Posterior cingulate gyrus (tissue), 11 donors: ENCODE measurements around the gene RNF145.

Source experiments
- DNase-seq, 10 donors: peaks; one replicate each; pipeline versions ENCODE4 v3.0.0 to v3.0.0-alpha.2; 2020 to 2021; ENCODE audit warnings: mixed read lengths in 3 of 10
- intact Hi-C: fragments of 100-400 bp; cut with DNase I; formaldehyde crosslinking; loops from one replicate; pipeline ENCODE4 v1.15.1; 2023

RNF145 gene

GRCh38 chr5:159220206-159220605 lies 10.9 kb upstream of the RNF145 start:
- intact Hi-C loops: no loop called here

GRCh38 chr5:159218595-159219023 lies 9.3 kb upstream of the RNF145 start:
- DNase-seq: no peak
- intact Hi-C loops: no loop called here

More at GRCh38 chr5:159220206-159220605, 10.9 kb upstream of the RNF145 start:
- DNase-seq: no peak

- no peak for DNase-seq
- intact Hi-C loops: no loop called here
Observed at GRCh38 chr5:159217236-159217635, 7.9 kb upstream of the RNF145 start.

GRCh38 chr5:159216454-159216853 lies 7.1 kb upstream of the RNF145 start:
- DNase-seq: no peak
- intact Hi-C loops: no loop called here

- no peak for DNase-seq
- intact Hi-C loops: no loop called here
Observed at GRCh38 chr5:159215886-159216285, 6.5 kb upstream of the RNF145 start.

- intact Hi-C loops: no loop called here
- DNase-seq: no peak
Observed at GRCh38 chr5:159214486-159215271, 5.3 kb upstream of the RNF145 start.

GRCh38 chr5:159212657-159213462 lies 3.5 kb upstream of the RNF145 start:
- intact Hi-C loops: no loop called here
- no peak for DNase-seq

GRCh38 chr5:159211729-159212174 lies 2.4 kb upstream of the RNF145 start:
- no peak for DNase-seq
- intact Hi-C loops: no loop called here

GRCh38 chr5:159210846-159211245 lies 1.5 kb upstream of the RNF145 start:
- no peak for DNase-seq
- intact Hi-C loops: no loop called here

GRCh38 chr5:159210210-159210661 lies 883 bp upstream of the RNF145 start:
- intact Hi-C loops: no loop called here
- DNase-seq: no peak

GRCh38 chr5:159208514-159209437 lies 577 bp downstream of the RNF145 start:
- intact Hi-C loops: loop anchor here (1.0 to 5.0 kb wide), 2 partner anchors 51 to 55 kb away; partner anchors contain the start of gene UBLCP1

GRCh38 chr5:159207686-159208513 lies 1.5 kb downstream of the RNF145 start:
- intact Hi-C loops: loop anchor here (5.0 kb wide), 1 partner anchor 51 kb away; no protein-coding TSS in a partner anchor
- DNase-seq: peak; percentile 49 to 97 (median 78)

More at GRCh38 chr5:159208514-159209437, 577 bp downstream of the RNF145 start:
- DNase-seq: peak in 8 of 10 donors; percentile 11 to 85 (median 20)

GRCh38 chr5:159207222-159207685 lies 2.1 kb downstream of the RNF145 start:
- DNase-seq: no peak
- intact Hi-C loops: loop anchor here (5.0 kb wide), 1 partner anchor 50 kb away; no protein-coding TSS in a partner anchor

GRCh38 chr5:159206818-159207217 lies 2.5 kb downstream of the RNF145 start:
- no peak for DNase-seq
- intact Hi-C loops: loop anchor here (5.0 kb wide), 1 partner anchor 50 kb away; no protein-coding TSS in a partner anchor

- no peak for DNase-seq
- intact Hi-C loops: loop anchor here (5.0 kb wide), 1 partner anchor 49 kb away; no protein-coding TSS in a partner anchor
Observed at GRCh38 chr5:159206368-159206767, 3.0 kb downstream of the RNF145 start.

- DNase-seq: no peak
- intact Hi-C loops: no loop called here
Observed at GRCh38 chr5:159203351-159203750, 6.0 kb downstream of the RNF145 start.

GRCh38 chr5:159202151-159202550 lies 7.2 kb downstream of the RNF145 start:
- intact Hi-C loops: no loop called here
- DNase-seq: no peak

- no peak for DNase-seq
Observed at GRCh38 chr5:159199780-159200179, 9.6 kb downstream of the RNF145 start.

GRCh38 chr5:159199225-159199624 lies 10.1 kb downstream of the RNF145 start:
- intact Hi-C loops: no loop called here
- no peak for DNase-seq

More at GRCh38 chr5:159199780-159200179, 9.6 kb downstream of the RNF145 start:
- intact Hi-C loops: no loop called here
